M059J (cell line): ENCODE measurements around the gene IGF2BP2. TPM values are rescaled to one million over a fixed set of nuclear protein-coding genes. Genes with fewer than 3 reads are reported as not detected.
"Not testable (repeated sequence)": the region's sequence is repeated elsewhere in the genome, so short reads cannot be mapped to it uniquely, and the experiment has no call there.

Experiments used
- DNase-seq: peaks from one replicate; pipeline ENCODE4 v3.0.0-alpha.2; 2012; ENCODE audit warnings: low read depth
- total RNA-seq: library from RNA; depleted of rRNA; stranded (reverse); fragments of >200 nt; shearing (Covaris generic); gene quantifications from 2 replicates; pipeline ENCODE4 v1.2.3, GENCODE V29; 2014

Gene IGF2BP2
- total RNA-seq, 1 experiment from 2014 or later, result 72.0 TPM

- peak; percentile 36 for DNase-seq
These were observed 112.5 kb downstream of the IGF2BP2 start for GRCh38 chr3:185712337-185712736.

GRCh38 chr3:185711255-185711870 lies 113.5 kb downstream of the IGF2BP2 start:
- no peak for DNase-seq

- no peak for DNase-seq
These were observed 115.4 kb downstream of the IGF2BP2 start for GRCh38 chr3:185709251-185709955.

- no peak for DNase-seq
These were observed 116.5 kb downstream of the IGF2BP2 start for GRCh38 chr3:185708392-185708791.

- DNase-seq, result no peak
These were observed 119.3 kb downstream of the IGF2BP2 start for GRCh38 chr3:185705498-185705897.

GRCh38 chr3:185702262-185703225 lies 122.3 kb downstream of the IGF2BP2 start:
- DNase-seq, result no peak

GRCh38 chr3:185701611-185702261 lies 123.1 kb downstream of the IGF2BP2 start:
- DNase-seq, result no peak

GRCh38 chr3:185699927-185700326 lies 124.9 kb downstream of the IGF2BP2 start:
- no peak for DNase-seq

GRCh38 chr3:185697228-185697627 lies 127.6 kb downstream of the IGF2BP2 start:
- not testable (repeated sequence) for DNase-seq

GRCh38 chr3:185696039-185696438 lies 128.8 kb downstream of the IGF2BP2 start:
- no peak for DNase-seq

- peak; percentile 63 for DNase-seq
These were observed 130.7 kb downstream of the IGF2BP2 start for GRCh38 chr3:185693985-185694653.

GRCh38 chr3:185691622-185692021 lies 133.2 kb downstream of the IGF2BP2 start:
- DNase-seq, result no peak

GRCh38 chr3:185687271-185687878 lies 137.5 kb downstream of the IGF2BP2 start:
- peak; percentile 69 for DNase-seq

- DNase-seq, result no peak
These were observed 139.4 kb downstream of the IGF2BP2 start for GRCh38 chr3:185685231-185686035.

- no peak for DNase-seq
These were observed 144.6 kb downstream of the IGF2BP2 start for GRCh38 chr3:185680231-185680630.

- no peak for DNase-seq
These were observed 146.8 kb downstream of the IGF2BP2 start for GRCh38 chr3:185678027-185678426.

GRCh38 chr3:185677146-185677829 lies 147.6 kb downstream of the IGF2BP2 start:
- DNase-seq, result peak; percentile 74

GRCh38 chr3:185667574-185667973 lies 157.3 kb downstream of the IGF2BP2 start:
- no peak for DNase-seq

- no peak for DNase-seq
These were observed 160.9 kb downstream of the IGF2BP2 start for GRCh38 chr3:185663929-185664328.
